ENCODE measurements around the gene GNPTG. TPM values are rescaled to one million over a fixed set of nuclear protein-coding genes. Genes with fewer than 3 reads are reported as not detected.

GNPTG gene
- total and polyA plus RNA-seq, 2 donors from 2014 or later = 88.7 to 138 TPM

DNA sequence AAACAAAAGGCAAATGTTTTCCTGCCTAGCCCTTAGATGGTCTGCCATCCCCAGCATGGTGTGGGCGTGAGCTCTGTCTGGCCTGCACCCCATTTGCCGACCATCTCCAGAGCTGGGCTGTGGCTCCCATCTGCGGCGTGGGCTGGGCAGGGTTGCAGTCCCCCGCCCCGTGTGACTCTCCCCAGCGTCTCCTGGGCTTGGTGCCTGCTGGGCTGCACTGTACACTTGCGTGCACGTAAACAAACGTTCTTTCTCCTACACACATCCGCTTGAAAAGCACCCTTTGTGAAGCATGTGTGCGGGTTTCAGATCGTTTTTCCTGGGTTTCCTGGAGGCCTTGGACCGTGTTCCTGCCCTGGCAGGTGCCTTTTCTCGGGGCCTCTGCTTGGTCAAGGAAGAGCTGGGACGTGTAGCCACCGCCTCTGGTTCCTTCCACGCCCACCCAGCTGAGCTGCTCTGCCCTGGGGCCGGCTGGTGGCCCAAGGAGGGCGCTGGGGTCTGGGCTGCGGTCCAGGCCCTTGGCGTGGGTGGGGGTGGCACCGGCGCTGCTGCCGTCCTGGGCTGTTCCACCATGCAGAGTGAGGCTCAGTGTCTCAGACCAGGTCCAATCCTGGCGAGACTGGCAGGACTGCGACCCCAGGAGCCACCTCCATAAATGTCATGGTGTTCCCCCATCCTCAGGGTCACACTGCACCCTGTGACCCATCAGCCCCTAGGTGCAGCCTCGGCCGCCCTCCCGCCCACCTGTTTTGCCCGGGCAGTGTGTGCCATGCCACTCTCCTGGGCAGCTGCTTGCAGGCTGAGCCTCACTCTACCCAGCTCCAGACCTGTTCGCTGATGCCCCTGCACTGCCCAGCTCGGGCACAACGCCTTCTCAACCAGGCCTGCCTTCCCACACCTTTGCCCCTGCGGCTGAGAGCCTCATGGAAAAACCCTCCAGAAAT lies 28.2 kb upstream of the GNPTG start:
- TF ChIP-seq, protein P1, sequence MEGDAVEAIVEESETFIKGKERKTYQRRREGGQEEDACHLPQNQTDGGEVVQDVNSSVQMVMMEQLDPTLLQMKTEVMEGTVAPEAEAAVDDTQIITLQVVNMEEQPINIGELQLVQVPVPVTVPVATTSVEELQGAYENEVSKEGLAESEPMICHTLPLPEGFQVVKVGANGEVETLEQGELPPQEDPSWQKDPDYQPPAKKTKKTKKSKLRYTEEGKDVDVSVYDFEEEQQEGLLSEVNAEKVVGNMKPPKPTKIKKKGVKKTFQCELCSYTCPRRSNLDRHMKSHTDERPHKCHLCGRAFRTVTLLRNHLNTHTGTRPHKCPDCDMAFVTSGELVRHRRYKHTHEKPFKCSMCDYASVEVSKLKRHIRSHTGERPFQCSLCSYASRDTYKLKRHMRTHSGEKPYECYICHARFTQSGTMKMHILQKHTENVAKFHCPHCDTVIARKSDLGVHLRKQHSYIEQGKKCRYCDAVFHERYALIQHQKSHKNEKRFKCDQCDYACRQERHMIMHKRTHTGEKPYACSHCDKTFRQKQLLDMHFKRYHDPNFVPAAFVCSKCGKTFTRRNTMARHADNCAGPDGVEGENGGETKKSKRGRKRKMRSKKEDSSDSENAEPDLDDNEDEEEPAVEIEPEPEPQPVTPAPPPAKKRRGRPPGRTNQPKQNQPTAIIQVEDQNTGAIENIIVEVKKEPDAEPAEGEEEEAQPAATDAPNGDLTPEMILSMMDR (IDR thresholded peaks at IDR 0.05; ENCODE audit: borderline replicate concordance, extremely low read depth, insufficient read depth) = no peak
- no peaks in the 10 kb centered on the region for H3K4me1 ChIP-seq (ENCODE audit: control insufficient read depth in 2 of 3, insufficient read depth in 2 of 3, low read depth in 1 of 3, low read length in 3 of 3)
- no peak overlapping the region for H3K4me3 ChIP-seq (ENCODE audit: low read length in 3 of 3)
- no peaks in the 10 kb centered on the region for H3K9me3 ChIP-seq (ENCODE audit: control insufficient read depth in 2 of 3, insufficient read depth in 1 of 3, low read length in 3 of 3)
- no peak overlapping the region for H3K27ac ChIP-seq (ENCODE audit: low read depth in 2 of 2, low read length in 2 of 2)
- intact Hi-C loops (cut with DNase I) = no loop called here
- peaks cover 5 to 47% (median 13%) of the 10 kb centered on the region in 3 donors for H3K36me3 ChIP-seq (ENCODE audit: control insufficient read depth in 2 of 3, insufficient read depth in 3 of 3, low read length in 3 of 3)
- DNase-seq = no peak
- H3K9ac ChIP-seq (ENCODE audit: low read length in 3 of 3) = no peak overlapping the region
- FAIRE-seq = no peak
- no peaks in the 10 kb centered on the region for H3K27me3 ChIP-seq (ENCODE audit: control insufficient read depth, insufficient read depth, low read length)

DNA sequence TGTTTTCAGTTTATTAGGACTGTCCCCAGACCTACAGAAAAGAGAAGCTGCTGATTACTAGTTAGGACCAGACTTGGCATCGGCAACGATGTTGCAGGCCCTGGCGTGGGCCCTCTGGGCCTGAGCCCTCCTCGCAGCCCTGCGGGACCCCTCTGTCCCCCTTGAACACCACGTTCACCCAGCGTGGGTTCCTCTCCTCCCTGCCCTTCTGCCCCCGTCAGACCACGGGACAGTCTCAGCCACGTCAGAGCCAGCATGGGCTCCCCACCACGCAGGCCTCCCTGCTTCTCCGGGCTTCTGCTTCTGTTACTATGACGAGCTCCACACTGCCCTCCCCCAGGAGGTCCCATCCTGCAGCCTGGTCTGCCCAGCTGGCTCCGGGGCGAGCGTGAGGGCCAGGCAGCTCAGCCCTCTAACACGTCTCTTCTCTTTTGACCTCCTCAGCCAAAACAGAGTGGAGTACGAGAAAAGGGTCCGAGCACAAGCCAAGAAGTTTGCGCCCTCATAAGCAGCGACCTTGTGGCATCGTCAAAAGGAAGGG lies 27.4 kb upstream of the GNPTG start:
- DNase-seq (no peak), FAIRE-seq (no peak)
- intact Hi-C loops (cut with DNase I) = no loop called here
- TF ChIP-seq, protein P1 (IDR thresholded peaks at IDR 0.05; ENCODE audit: borderline replicate concordance, extremely low read depth, insufficient read depth) = no peak
- Histone ChIP-seq H3K9ac (ENCODE audit: low read length in 3 of 3) (no peak overlapping the region), H3K9me3 (ENCODE audit: control insufficient read depth in 2 of 3, insufficient read depth in 1 of 3, low read length in 3 of 3) (no peaks in the 10 kb centered on the region), H3K4me3 (ENCODE audit: low read length in 3 of 3) (no peak overlapping the region), H3K27ac (ENCODE audit: low read depth in 2 of 2, low read length in 2 of 2) (no peak overlapping the region), H3K27me3 (ENCODE audit: control insufficient read depth, insufficient read depth, low read length) (no peaks in the 10 kb centered on the region), H3K4me1 (ENCODE audit: control insufficient read depth in 2 of 3, insufficient read depth in 2 of 3, low read depth in 1 of 3, low read length in 3 of 3) (no peaks in the 10 kb centered on the region), H3K36me3 (ENCODE audit: control insufficient read depth in 2 of 3, insufficient read depth in 3 of 3, low read length in 3 of 3) (peaks cover 1 to 39% (median 13%) of the 10 kb centered on the region in 3 donors)

DNA sequence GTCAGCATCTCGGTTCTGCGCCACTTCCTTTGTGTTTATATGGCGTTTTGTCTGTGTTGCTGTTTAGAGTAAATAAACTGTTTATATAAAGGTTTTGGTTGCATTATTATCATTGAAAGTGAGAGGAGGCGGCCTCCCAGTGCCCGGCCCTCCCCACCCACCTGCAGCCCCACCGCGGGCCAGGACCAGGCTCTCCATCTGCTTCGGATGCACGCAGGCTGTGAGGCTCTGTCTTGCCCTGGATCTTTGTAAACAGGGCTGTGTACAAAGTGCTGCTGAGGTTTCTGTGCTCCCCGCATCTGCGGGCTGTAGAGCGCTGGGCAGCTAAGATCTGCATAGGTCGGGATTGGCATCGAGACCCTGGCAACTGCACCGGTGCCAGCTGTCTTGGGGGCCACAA lies 26.5 kb upstream of the GNPTG start:
- no peaks in the 10 kb centered on the region for H3K9me3 ChIP-seq (ENCODE audit: control insufficient read depth in 2 of 3, insufficient read depth in 1 of 3, low read length in 3 of 3)
- H3K27me3 ChIP-seq (ENCODE audit: control insufficient read depth, insufficient read depth, low read length) = no peaks in the 10 kb centered on the region
- H3K9ac ChIP-seq (ENCODE audit: low read length in 3 of 3) = no peak overlapping the region
- no peak overlapping the region for H3K4me3 ChIP-seq (ENCODE audit: low read length in 3 of 3)
- DNase-seq (no peak), FAIRE-seq (no peak)
- no peaks in the 10 kb centered on the region for H3K4me1 ChIP-seq (ENCODE audit: control insufficient read depth in 2 of 3, insufficient read depth in 2 of 3, low read depth in 1 of 3, low read length in 3 of 3)
- TF ChIP-seq, protein P1 (IDR thresholded peaks at IDR 0.05; ENCODE audit: borderline replicate concordance, extremely low read depth, insufficient read depth) = no peak
- peaks cover 0 to 31% (median 9%) of the 10 kb centered on the region in 3 donors for H3K36me3 ChIP-seq (ENCODE audit: control insufficient read depth in 2 of 3, insufficient read depth in 3 of 3, low read length in 3 of 3)
- no peak overlapping the region for H3K27ac ChIP-seq (ENCODE audit: low read depth in 2 of 2, low read length in 2 of 2)
- intact Hi-C loops (cut with DNase I) = no loop called here
